ENCODE data around the gene PSG4.
"Not testable (repeated sequence)": the region's sequence is repeated elsewhere in the genome, so short reads cannot be mapped to it uniquely, and the experiment has no call there.

Gene PSG4

GRCh38 chr19:43226986-43227385, 21.5 kb upstream of the PSG4 start:
- H3K4me3 ChIP-seq (ENCODE audit: low read depth, low read length); H3K27ac ChIP-seq (ENCODE audit: low read depth, low read length); H3K36me3 ChIP-seq (ENCODE audit: control insufficient read depth, insufficient read depth, low read length); H3K9ac ChIP-seq (ENCODE audit: low read length); H3K27me3 ChIP-seq (ENCODE audit: control insufficient read depth, insufficient read depth, low read length); H3K4me1 ChIP-seq (ENCODE audit: control insufficient read depth, insufficient read depth, low read length): not testable (repeated sequence)
- H3K9me3 ChIP-seq (ENCODE audit: control insufficient read depth, insufficient read depth, low read depth, low read length) = peaks cover 53% of the 10 kb centered on the region

GRCh38 chr19:43224855-43225253, 19.4 kb upstream of the PSG4 start:
- Histone ChIP-seq H3K4me1 (ENCODE audit: control insufficient read depth, insufficient read depth, low read length) (no peaks in the 10 kb centered on the region), H3K36me3 (ENCODE audit: control insufficient read depth, insufficient read depth, low read length) (no peaks in the 10 kb centered on the region), H3K27me3 (ENCODE audit: control insufficient read depth, insufficient read depth, low read length) (no peaks in the 10 kb centered on the region), H3K9me3 (ENCODE audit: control insufficient read depth, insufficient read depth, low read depth, low read length) (peaks cover 51% of the 10 kb centered on the region), H3K4me3 (ENCODE audit: low read depth, low read length) (no peak overlapping the region), H3K9ac (ENCODE audit: low read length) (no peak overlapping the region), H3K27ac (ENCODE audit: low read depth, low read length) (no peak overlapping the region)

- peaks cover 48% of the 10 kb centered on the region for H3K9me3 ChIP-seq (ENCODE audit: control insufficient read depth, insufficient read depth, low read depth, low read length)
- not testable (repeated sequence) for H3K9ac ChIP-seq (ENCODE audit: low read length); H3K4me1 ChIP-seq (ENCODE audit: control insufficient read depth, insufficient read depth, low read length); H3K4me3 ChIP-seq (ENCODE audit: low read depth, low read length); H3K36me3 ChIP-seq (ENCODE audit: control insufficient read depth, insufficient read depth, low read length); H3K27me3 ChIP-seq (ENCODE audit: control insufficient read depth, insufficient read depth, low read length); H3K27ac ChIP-seq (ENCODE audit: low read depth, low read length)
Observed at GRCh38 chr19:43224201-43224854, 18.9 kb upstream of the PSG4 start.

GRCh38 chr19:43221891-43222290, 16.5 kb upstream of the PSG4 start:
- not testable (repeated sequence) for H3K27me3 ChIP-seq (ENCODE audit: control insufficient read depth, insufficient read depth, low read length); H3K27ac ChIP-seq (ENCODE audit: low read depth, low read length); H3K36me3 ChIP-seq (ENCODE audit: control insufficient read depth, insufficient read depth, low read length); H3K4me3 ChIP-seq (ENCODE audit: low read depth, low read length); H3K4me1 ChIP-seq (ENCODE audit: control insufficient read depth, insufficient read depth, low read length); H3K9ac ChIP-seq (ENCODE audit: low read length)
- H3K9me3 ChIP-seq (ENCODE audit: control insufficient read depth, insufficient read depth, low read depth, low read length) = peaks cover 29% of the 10 kb centered on the region; the same call in 1 of the 2 replicates

GRCh38 chr19:43219136-43219535, 13.7 kb upstream of the PSG4 start:
- not testable (repeated sequence) for H3K4me3 ChIP-seq (ENCODE audit: low read depth, low read length); H3K4me1 ChIP-seq (ENCODE audit: control insufficient read depth, insufficient read depth, low read length); H3K27ac ChIP-seq (ENCODE audit: low read depth, low read length); H3K9ac ChIP-seq (ENCODE audit: low read length); H3K36me3 ChIP-seq (ENCODE audit: control insufficient read depth, insufficient read depth, low read length); H3K9me3 ChIP-seq (ENCODE audit: control insufficient read depth, insufficient read depth, low read depth, low read length); H3K27me3 ChIP-seq (ENCODE audit: control insufficient read depth, insufficient read depth, low read length)

GRCh38 chr19:43215881-43216280, 10.4 kb upstream of the PSG4 start:
- not testable (repeated sequence) for H3K4me3 ChIP-seq (ENCODE audit: low read depth, low read length)

GRCh38 chr19:43207991-43208390, 2.6 kb upstream of the PSG4 start:
- no peak overlapping the region for H3K4me3 ChIP-seq (ENCODE audit: low read depth, low read length)
- no peak overlapping the region for H3K9ac ChIP-seq (ENCODE audit: low read length)
- H3K36me3 ChIP-seq (ENCODE audit: control insufficient read depth, insufficient read depth, low read length) = no peaks in the 10 kb centered on the region
- no peaks in the 10 kb centered on the region for H3K4me1 ChIP-seq (ENCODE audit: control insufficient read depth, insufficient read depth, low read length)
- H3K27ac ChIP-seq (ENCODE audit: low read depth, low read length) = no peak overlapping the region
- no peaks in the 10 kb centered on the region for H3K27me3 ChIP-seq (ENCODE audit: control insufficient read depth, insufficient read depth, low read length)
- no peaks in the 10 kb centered on the region for H3K9me3 ChIP-seq (ENCODE audit: control insufficient read depth, insufficient read depth, low read depth, low read length)

More at GRCh38 chr19:43215881-43216280, 10.4 kb upstream of the PSG4 start:
- not testable (repeated sequence) for H3K9me3 ChIP-seq (ENCODE audit: control insufficient read depth, insufficient read depth, low read depth, low read length); H3K9ac ChIP-seq (ENCODE audit: low read length); H3K27ac ChIP-seq (ENCODE audit: low read depth, low read length); H3K36me3 ChIP-seq (ENCODE audit: control insufficient read depth, insufficient read depth, low read length); H3K4me1 ChIP-seq (ENCODE audit: control insufficient read depth, insufficient read depth, low read length); H3K27me3 ChIP-seq (ENCODE audit: control insufficient read depth, insufficient read depth, low read length)

- H3K9me3 ChIP-seq (ENCODE audit: control insufficient read depth, insufficient read depth, low read depth, low read length); H3K27ac ChIP-seq (ENCODE audit: low read depth, low read length); H3K36me3 ChIP-seq (ENCODE audit: control insufficient read depth, insufficient read depth, low read length); H3K9ac ChIP-seq (ENCODE audit: low read length); H3K27me3 ChIP-seq (ENCODE audit: control insufficient read depth, insufficient read depth, low read length); H3K4me1 ChIP-seq (ENCODE audit: control insufficient read depth, insufficient read depth, low read length); H3K4me3 ChIP-seq (ENCODE audit: low read depth, low read length): not testable (repeated sequence)
Observed at GRCh38 chr19:43207174-43207573, 1.7 kb upstream of the PSG4 start.

GRCh38 chr19:43203611-43204010, 1.8 kb downstream of the PSG4 start:
- H3K4me1 ChIP-seq (ENCODE audit: control insufficient read depth, insufficient read depth, low read length); H3K27ac ChIP-seq (ENCODE audit: low read depth, low read length); H3K36me3 ChIP-seq (ENCODE audit: control insufficient read depth, insufficient read depth, low read length); H3K9me3 ChIP-seq (ENCODE audit: control insufficient read depth, insufficient read depth, low read depth, low read length); H3K27me3 ChIP-seq (ENCODE audit: control insufficient read depth, insufficient read depth, low read length); H3K9ac ChIP-seq (ENCODE audit: low read length); H3K4me3 ChIP-seq (ENCODE audit: low read depth, low read length): not testable (repeated sequence)

- not testable (repeated sequence) for H3K4me1 ChIP-seq (ENCODE audit: control insufficient read depth, insufficient read depth, low read length); H3K4me3 ChIP-seq (ENCODE audit: low read depth, low read length); H3K36me3 ChIP-seq (ENCODE audit: control insufficient read depth, insufficient read depth, low read length); H3K9ac ChIP-seq (ENCODE audit: low read length); H3K9me3 ChIP-seq (ENCODE audit: control insufficient read depth, insufficient read depth, low read depth, low read length); H3K27me3 ChIP-seq (ENCODE audit: control insufficient read depth, insufficient read depth, low read length); H3K27ac ChIP-seq (ENCODE audit: low read depth, low read length)
Observed at GRCh38 chr19:43201891-43202290, 3.5 kb downstream of the PSG4 start.

GRCh38 chr19:43201337-43201801, 4.1 kb downstream of the PSG4 start:
- not testable (repeated sequence) for H3K27ac ChIP-seq (ENCODE audit: low read depth, low read length)

More at GRCh38 chr19:43201337-43201801, 4.1 kb downstream of the PSG4 start:
- not testable (repeated sequence) for H3K4me3 ChIP-seq (ENCODE audit: low read depth, low read length); H3K27me3 ChIP-seq (ENCODE audit: control insufficient read depth, insufficient read depth, low read length); H3K9me3 ChIP-seq (ENCODE audit: control insufficient read depth, insufficient read depth, low read depth, low read length); H3K9ac ChIP-seq (ENCODE audit: low read length); H3K36me3 ChIP-seq (ENCODE audit: control insufficient read depth, insufficient read depth, low read length); H3K4me1 ChIP-seq (ENCODE audit: control insufficient read depth, insufficient read depth, low read length)
